Epithelial cell of proximal tubule (primary cell): ENCODE measurements around the gene OR6J1. TPM values are rescaled to one million over a fixed set of nuclear protein-coding genes. Genes with fewer than 3 reads are reported as not detected.
"Not testable (repeated sequence)": the region's sequence is repeated elsewhere in the genome, so short reads cannot be mapped to it uniquely, and the experiment has no call there.

Source experiments
- DNase-seq: peaks from one replicate; pipeline ENCODE4 v3.0.0-alpha.2; 2011; ENCODE audit warnings: low read depth
- H3K4me3 ChIP-seq: 2 replicates; pipeline ENCODE4 v1.5.1; 2011; ENCODE audit warnings: low read depth, mild to moderate bottlenecking, low read length
- total RNA-seq: library from RNA; depleted of rRNA; stranded (reverse); fragments of >200 nt; gene quantifications from 2 replicates; pipeline ENCODE4 v1.2.3, GENCODE V29; 2015
- TF ChIP-seq, protein P1 (sequence below): conservative IDR thresholded peaks from 2 replicates; pipeline ENCODE4 v1.5.1; 2012; ENCODE audit warnings: low read depth, mild to moderate bottlenecking, low read length

Gene OR6J1
- total RNA-seq, 1 donor from 2014 or later = not detected

GRCh38 chr14:22622255-22622654 lies 21.9 kb downstream of the OR6J1 start:
- DNase-seq = no peak
- TF ChIP-seq, protein P1, sequence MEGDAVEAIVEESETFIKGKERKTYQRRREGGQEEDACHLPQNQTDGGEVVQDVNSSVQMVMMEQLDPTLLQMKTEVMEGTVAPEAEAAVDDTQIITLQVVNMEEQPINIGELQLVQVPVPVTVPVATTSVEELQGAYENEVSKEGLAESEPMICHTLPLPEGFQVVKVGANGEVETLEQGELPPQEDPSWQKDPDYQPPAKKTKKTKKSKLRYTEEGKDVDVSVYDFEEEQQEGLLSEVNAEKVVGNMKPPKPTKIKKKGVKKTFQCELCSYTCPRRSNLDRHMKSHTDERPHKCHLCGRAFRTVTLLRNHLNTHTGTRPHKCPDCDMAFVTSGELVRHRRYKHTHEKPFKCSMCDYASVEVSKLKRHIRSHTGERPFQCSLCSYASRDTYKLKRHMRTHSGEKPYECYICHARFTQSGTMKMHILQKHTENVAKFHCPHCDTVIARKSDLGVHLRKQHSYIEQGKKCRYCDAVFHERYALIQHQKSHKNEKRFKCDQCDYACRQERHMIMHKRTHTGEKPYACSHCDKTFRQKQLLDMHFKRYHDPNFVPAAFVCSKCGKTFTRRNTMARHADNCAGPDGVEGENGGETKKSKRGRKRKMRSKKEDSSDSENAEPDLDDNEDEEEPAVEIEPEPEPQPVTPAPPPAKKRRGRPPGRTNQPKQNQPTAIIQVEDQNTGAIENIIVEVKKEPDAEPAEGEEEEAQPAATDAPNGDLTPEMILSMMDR = no peak

GRCh38 chr14:22615765-22616164 lies 28.4 kb downstream of the OR6J1 start:
- DNase-seq, H3K4me3 ChIP-seq: not testable (repeated sequence)

More at GRCh38 chr14:22622255-22622654, 21.9 kb downstream of the OR6J1 start:
- no peak overlapping the region for H3K4me3 ChIP-seq

GRCh38 chr14:22614240-22614799 lies 29.8 kb downstream of the OR6J1 start:
- no peak overlapping the region for H3K4me3 ChIP-seq
- DNase-seq = peak; percentile 98
- TF ChIP-seq, protein P1 = no peak

- no peak overlapping the region for H3K4me3 ChIP-seq
- no peak for DNase-seq
- TF ChIP-seq, protein P1 = no peak
These were observed 30.4 kb downstream of the OR6J1 start for GRCh38 chr14:22613736-22614239.

DNA sequence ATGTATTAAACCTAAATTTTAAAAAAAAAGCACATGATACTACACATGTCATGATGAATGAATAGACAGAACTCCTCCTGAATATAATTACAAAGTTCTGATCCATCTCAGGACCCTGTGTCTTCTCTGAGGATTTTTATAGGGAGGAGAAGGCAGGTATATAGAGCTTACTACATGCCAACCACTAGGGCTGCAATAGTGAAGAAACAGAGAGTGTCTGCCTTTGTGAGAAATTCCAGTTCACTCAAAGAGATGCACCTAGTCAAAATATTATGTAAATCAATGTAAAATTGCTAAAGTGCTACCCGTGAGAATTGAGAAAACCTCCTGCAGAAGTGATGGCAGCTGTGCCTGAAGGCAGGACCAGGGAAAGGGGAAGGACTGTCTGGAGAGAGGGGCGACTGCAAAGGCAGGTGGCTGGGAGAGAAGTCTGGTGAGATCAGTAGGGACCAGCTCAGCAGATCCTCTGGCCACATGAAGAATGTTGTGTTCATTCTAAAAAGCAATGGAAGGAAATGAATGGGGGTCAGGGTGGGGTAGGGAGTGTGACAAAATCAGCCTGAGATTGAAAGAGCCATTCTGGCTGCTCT lies 31.0 kb downstream of the OR6J1 start:
- DNase-seq = no peak
- no peak overlapping the region for H3K4me3 ChIP-seq
- TF ChIP-seq, protein P1 = peak; percentile 36

GRCh38 chr14:22610931-22611330 lies 33.2 kb downstream of the OR6J1 start:
- no peak overlapping the region for H3K4me3 ChIP-seq
- no peak for DNase-seq
- TF ChIP-seq, protein P1 = no peak

GRCh38 chr14:22607291-22607690 lies 36.9 kb downstream of the OR6J1 start:
- no peak for DNase-seq
- H3K4me3 ChIP-seq = no peak overlapping the region
- TF ChIP-seq, protein P1 = no peak
